ENCODE results near the gene MYT1. TPM values are rescaled to one million over a fixed set of nuclear protein-coding genes. Genes with fewer than 3 reads are reported as not detected.

The MYT1 gene
- total RNA-seq, 1 donor from 2014 or later: 2.9 TPM

DNA sequence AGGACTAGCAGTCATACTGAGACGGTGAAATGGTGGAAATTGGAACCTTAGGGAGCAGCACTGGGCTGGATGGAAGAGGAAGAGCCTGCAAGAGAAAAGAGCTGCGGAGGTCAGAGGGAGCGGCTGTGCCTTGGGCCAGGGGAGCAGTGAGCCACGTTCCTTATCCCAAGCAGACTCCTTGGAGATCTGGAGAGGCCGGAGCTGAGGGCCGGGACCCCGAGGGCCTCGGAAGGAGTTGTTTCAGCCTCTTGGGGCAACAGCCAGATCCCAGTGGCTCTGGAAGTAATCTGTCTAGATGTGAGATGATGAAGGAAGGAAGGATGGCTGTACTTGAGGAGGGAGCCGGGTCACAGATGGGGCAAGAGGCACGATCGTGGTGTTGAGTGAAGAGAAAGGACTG is 107.4 kb downstream of the MYT1 start:
- H3K4me1 Mint-ChIP-seq (ENCODE audit: unreplicated experiment): no peaks in the 10 kb centered on the region
- no peaks in the 10 kb centered on the region for H3K27me3 Mint-ChIP-seq
- H3K9me3 Mint-ChIP-seq: no peaks in the 10 kb centered on the region
- H3K36me3 Mint-ChIP-seq: peaks cover 23% of the 10 kb centered on the region
- no peak overlapping the region for H3K27ac Mint-ChIP-seq
- DNase-seq (ENCODE audit: extremely low spot score, unreplicated experiment): no peak
- H3K4me3 Mint-ChIP-seq: no peak overlapping the region
- TF ChIP-seq, protein P1, sequence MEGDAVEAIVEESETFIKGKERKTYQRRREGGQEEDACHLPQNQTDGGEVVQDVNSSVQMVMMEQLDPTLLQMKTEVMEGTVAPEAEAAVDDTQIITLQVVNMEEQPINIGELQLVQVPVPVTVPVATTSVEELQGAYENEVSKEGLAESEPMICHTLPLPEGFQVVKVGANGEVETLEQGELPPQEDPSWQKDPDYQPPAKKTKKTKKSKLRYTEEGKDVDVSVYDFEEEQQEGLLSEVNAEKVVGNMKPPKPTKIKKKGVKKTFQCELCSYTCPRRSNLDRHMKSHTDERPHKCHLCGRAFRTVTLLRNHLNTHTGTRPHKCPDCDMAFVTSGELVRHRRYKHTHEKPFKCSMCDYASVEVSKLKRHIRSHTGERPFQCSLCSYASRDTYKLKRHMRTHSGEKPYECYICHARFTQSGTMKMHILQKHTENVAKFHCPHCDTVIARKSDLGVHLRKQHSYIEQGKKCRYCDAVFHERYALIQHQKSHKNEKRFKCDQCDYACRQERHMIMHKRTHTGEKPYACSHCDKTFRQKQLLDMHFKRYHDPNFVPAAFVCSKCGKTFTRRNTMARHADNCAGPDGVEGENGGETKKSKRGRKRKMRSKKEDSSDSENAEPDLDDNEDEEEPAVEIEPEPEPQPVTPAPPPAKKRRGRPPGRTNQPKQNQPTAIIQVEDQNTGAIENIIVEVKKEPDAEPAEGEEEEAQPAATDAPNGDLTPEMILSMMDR (conservative IDR thresholded peaks at IDR 0.05): no peak

- Mint-ChIP-seq H3K36me3 (peaks cover 23% of the 10 kb centered on the region), H3K27me3 (no peaks in the 10 kb centered on the region), H3K27ac (no peak overlapping the region), H3K4me3 (no peak overlapping the region), H3K4me1 (ENCODE audit: unreplicated experiment) (no peaks in the 10 kb centered on the region), H3K9me3 (no peaks in the 10 kb centered on the region)
- TF ChIP-seq, protein P1 (conservative IDR thresholded peaks at IDR 0.05): no peak
- DNase-seq (ENCODE audit: extremely low spot score, unreplicated experiment): no peak
These were observed 108.9 kb downstream of the MYT1 start for GRCh38 chr20:64273109-64273508.

- no peak overlapping the region for H3K4me3 Mint-ChIP-seq
- H3K27ac Mint-ChIP-seq: no peak overlapping the region
- TF ChIP-seq, protein P1 (conservative IDR thresholded peaks at IDR 0.05): no peak
- no peaks in the 10 kb centered on the region for H3K4me1 Mint-ChIP-seq (ENCODE audit: unreplicated experiment)
- H3K27me3 Mint-ChIP-seq: no peaks in the 10 kb centered on the region
- H3K36me3 Mint-ChIP-seq: peaks cover 2% of the 10 kb centered on the region
- no peak for DNase-seq (ENCODE audit: extremely low spot score, unreplicated experiment)
- H3K9me3 Mint-ChIP-seq: no peaks in the 10 kb centered on the region
These were observed 112.6 kb downstream of the MYT1 start for GRCh38 chr20:64276817-64277216.

DNA sequence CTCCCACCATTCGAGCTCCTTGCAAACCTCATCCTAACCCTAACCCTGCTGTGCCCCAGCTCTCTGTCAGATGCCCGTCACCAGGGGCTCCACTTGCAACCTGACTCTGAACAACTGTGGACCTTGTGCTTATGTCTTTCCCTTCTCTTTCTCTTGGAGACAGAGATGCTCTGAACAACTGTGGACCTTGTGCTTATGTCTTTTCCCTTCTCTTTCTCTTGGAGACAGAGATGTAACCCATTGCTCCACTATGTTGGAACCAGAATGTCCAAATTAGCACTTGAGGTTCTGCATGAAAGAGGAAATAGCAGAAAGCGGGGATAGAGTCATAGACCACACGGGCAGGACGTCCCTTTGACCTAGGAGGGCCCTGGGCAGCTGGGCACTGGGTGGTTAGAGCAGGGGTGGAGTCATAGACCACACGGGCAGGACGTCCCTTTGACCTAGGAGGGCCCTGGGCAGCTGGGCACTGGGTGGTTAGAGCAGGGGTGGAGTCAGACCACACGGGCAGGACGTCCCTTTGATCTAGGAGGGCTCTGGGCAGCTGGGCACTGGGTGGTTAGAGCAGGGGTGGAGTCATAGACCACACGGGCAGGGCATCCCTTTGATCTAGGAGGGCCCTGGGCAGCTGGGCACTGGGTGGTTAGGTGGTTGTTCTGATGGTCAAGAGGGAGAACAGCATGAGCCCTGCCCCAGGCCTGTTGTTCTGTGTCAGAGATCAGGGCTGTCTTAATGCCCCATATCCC is 113.5 kb downstream of the MYT1 start:
- TF ChIP-seq, protein P1 (conservative IDR thresholded peaks at IDR 0.05): no peak
- Mint-ChIP-seq H3K27me3 (no peaks in the 10 kb centered on the region), H3K4me3 (no peak overlapping the region), H3K36me3 (no peaks in the 10 kb centered on the region), H3K4me1 (ENCODE audit: unreplicated experiment) (no peaks in the 10 kb centered on the region), H3K9me3 (no peaks in the 10 kb centered on the region), H3K27ac (no peak overlapping the region)
- DNase-seq (ENCODE audit: extremely low spot score, unreplicated experiment): no peak

DNA sequence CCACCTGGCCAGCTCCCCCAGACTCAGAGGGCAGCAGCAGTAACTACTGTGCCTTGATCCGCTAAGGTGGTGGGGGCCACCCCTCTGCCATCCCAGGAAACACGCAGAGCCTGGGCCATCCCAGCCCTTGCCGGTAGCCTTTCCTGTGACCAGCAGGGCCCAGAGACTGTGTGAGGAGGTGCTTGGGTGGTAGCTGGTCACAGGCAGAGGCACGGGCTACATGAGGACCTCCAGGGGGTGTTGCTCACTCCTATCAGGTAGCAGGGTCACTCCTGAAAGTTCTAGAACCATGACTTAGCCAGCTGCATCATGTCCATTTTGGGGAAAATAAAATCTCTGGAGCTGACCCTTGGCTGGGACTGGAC is 114.0 kb downstream of the MYT1 start:
- TF ChIP-seq, protein P1 (conservative IDR thresholded peaks at IDR 0.05): no peak
- H3K27ac Mint-ChIP-seq: no peak overlapping the region
- no peaks in the 10 kb centered on the region for H3K36me3 Mint-ChIP-seq
- no peak for DNase-seq (ENCODE audit: extremely low spot score, unreplicated experiment)
- no peaks in the 10 kb centered on the region for H3K9me3 Mint-ChIP-seq
- no peaks in the 10 kb centered on the region for H3K4me1 Mint-ChIP-seq (ENCODE audit: unreplicated experiment)
- H3K27me3 Mint-ChIP-seq: no peaks in the 10 kb centered on the region
- H3K4me3 Mint-ChIP-seq: no peak overlapping the region

Data from type B pancreatic cell (in vitro differentiated cells).